CD4-positive, alpha-beta T cell (primary cell): Measurements from ENCODE around the gene CRK. TPM values are rescaled to one million over a fixed set of nuclear protein-coding genes. Genes with fewer than 3 reads are reported as not detected.

Experiments used
- ATAC-seq: fragments of 200-7000 bp; cut with Tn5 transposase; one replicate; pipeline ENCODE4 v1.10.0; 2022; ENCODE audit warnings: mild to moderate bottlenecking; ENCODE audit not compliant: poor library complexity
- CTCF ChIA-PET: fragments of 350-600 bp; sonication (Branson Sonifier 250); formaldehyde crosslinking; loops from one replicate; lab custom pipeline; 2021; ENCODE audit warnings: antibody characterized with exemption, inconsistent platforms; lab: Charles Lee
- POLR2A ChIA-PET: fragments of 350-600 bp; sonication (Branson Sonifier 250); formaldehyde crosslinking; loops from one replicate; lab custom pipeline; 2021; ENCODE audit warnings: antibody characterized with exemption, inconsistent platforms; lab: Charles Lee
- DNase-seq, 14 experiments: peaks; one replicate each; pipeline ENCODE4 v3.0.0-alpha.2; 2013 to 2020; ENCODE audit warnings: mixed read lengths in 2 of 14
- H3K27ac ChIP-seq, 2 donors: one replicate each; pipeline versions ENCODE4 v1.5.1 to v1.7.0; 2013; ENCODE audit warnings: low read length in 2 of 2, low read depth in 1 of 2, mild to moderate bottlenecking in 1 of 2
- H3K27me3 ChIP-seq, 2 experiments: 1 replicate in 1 of 2; 2 replicates in 1 of 2; pipeline versions ENCODE4 v1.6.1 to v1.7.0; 2013; ENCODE audit warnings: low read length in 2 of 2, control low read depth in 1 of 2, mild to moderate bottlenecking in 1 of 2, moderate library complexity in 1 of 2; ENCODE audit not compliant: insufficient read depth in 2 of 2, control insufficient read depth in 1 of 2
- H3K36me3 ChIP-seq: one replicate; pipeline ENCODE4 v1.6.1; 2013; ENCODE audit warnings: low read length, control low read depth; ENCODE audit not compliant: insufficient read depth
- H3K4me1 ChIP-seq: one replicate; pipeline ENCODE4 v1.6.1; 2013; ENCODE audit warnings: low read length, control low read depth; ENCODE audit not compliant: insufficient read depth
- H3K4me3 ChIP-seq: one replicate; pipeline ENCODE4 v1.5.1; 2013; ENCODE audit warnings: mild to moderate bottlenecking, low read length, moderate library complexity
- H3K9me3 ChIP-seq, 2 experiments: 1 replicate in 1 of 2; 2 replicates in 1 of 2; pipeline versions ENCODE4 v1.6.1 to v1.7.0; 2013; ENCODE audit warnings: low read length in 2 of 2, mild to moderate bottlenecking in 2 of 2, control low read depth in 1 of 2, moderate library complexity in 1 of 2; ENCODE audit not compliant: control insufficient read depth in 1 of 2, insufficient read depth in 1 of 2
- H3K27ac Mint-ChIP-seq: one replicate; pipeline ENCODE4 v1.8.0; 2020; ENCODE audit warnings: mixed read lengths
- H3K27me3 Mint-ChIP-seq: one replicate; pipeline ENCODE4 v1.8.0; 2021; ENCODE audit warnings: mixed read lengths
- H3K36me3 Mint-ChIP-seq: one replicate; pipeline ENCODE4 v1.8.0; 2021; ENCODE audit warnings: low read depth, mixed read lengths
- H3K4me1 Mint-ChIP-seq: one replicate; pipeline ENCODE4 v1.8.0; 2021; ENCODE audit warnings: low read depth, mixed read lengths
- H3K4me3 Mint-ChIP-seq: one replicate; pipeline ENCODE4 v1.8.0; 2020; ENCODE audit warnings: mild to moderate bottlenecking, mixed read lengths
- H3K9me3 Mint-ChIP-seq: one replicate; pipeline ENCODE4 v1.8.0; 2020; ENCODE audit warnings: mixed read lengths
- CTCF ChIP-seq: fragments of 200-600 bp; IDR thresholded peaks from one replicate; pipeline ENCODE4 v1.8.0; 2022; ENCODE audit warnings: antibody characterized with exemption, mild to moderate bottlenecking
- intact Hi-C, 2 experiments: fragments of 100-400 bp; cut with DNase I in 1 of 2; cut with micrococcal nuclease in 1 of 2; formaldehyde crosslinking; loops; one replicate each; pipeline versions ENCODE4 v1.15.1 to v1.9.0; 2023 to 2025; cut with DNase I, micrococcal nuclease
- total RNA-seq, 174 experiments: library from RNA in 2 of 174; stranded (reverse) in 2 of 174; gene quantifications; one replicate each; pipeline ENCODE4 v1.2.3 and lab custom pipeline; 2021 to 2026

CRK gene
- total RNA-seq, 2 experiments from 2014 or later = 13.6 to 14.5 TPM

GRCh38 chr17:1492249-1493206 lies 36.5 kb upstream of the CRK start, which contains the start of gene MYO1C:
Gene MYO1C (minus strand): TSS chr17:1492686. CDS start chr17:1492487, 199 bp downstream.
- H3K36me3 Mint-ChIP-seq = peaks cover 35% of the 10 kb centered on the region
- TF ChIP-seq CTCF = no peak
- H3K4me1 Mint-ChIP-seq = peaks cover 34% of the 10 kb centered on the region

GRCh38 chr17:1491443-1492248 lies 35.6 kb upstream of the CRK start:
- no peaks in the 10 kb centered on the region for H3K27me3 ChIP-seq
- peak overlapping the region; percentile 91 for H3K4me3 Mint-ChIP-seq
- H3K9me3 ChIP-seq = no peaks in the 10 kb centered on the region
- ATAC-seq (peak; percentile 14), DNase-seq (peak in 6 of 14 experiments; percentile 38 to 74 (median 58))
- intact Hi-C loops = loop anchor here (2.0 to 5.0 kb wide), 2 partner anchors 23 to 34 kb away; partner anchors contain the start of gene CRK (in 1 of the 2)
- H3K4me1 Mint-ChIP-seq = peaks cover 40% of the 10 kb centered on the region
- peaks cover 20% of the 10 kb centered on the region for H3K36me3 ChIP-seq
- H3K9me3 Mint-ChIP-seq = no peaks in the 10 kb centered on the region
- H3K4me3 ChIP-seq = peak overlapping the region; percentile 67
- H3K27me3 Mint-ChIP-seq = no peaks in the 10 kb centered on the region
- peaks cover 26% of the 10 kb centered on the region for H3K36me3 Mint-ChIP-seq
- ChIA-PET POLR2A (interaction anchor here (1.1 to 4.1 kb wide), 3 partner anchors 24 to 28 kb away, joined by 3 to 33 read pairs (median 5); partner anchors contain the start of gene INPP5K), CTCF (interaction anchor here (1.1 kb wide), 1 partner anchor 24 kb away, joined by 5 read pairs; no protein-coding TSS in a partner anchor)
- peaks cover 61% of the 10 kb centered on the region for H3K4me1 ChIP-seq
- peak overlapping the region in 1 of 2 donors; percentile 66 for H3K27ac ChIP-seq
- no peak for TF ChIP-seq CTCF
- H3K27ac Mint-ChIP-seq = peak overlapping the region; percentile 80

More at GRCh38 chr17:1492249-1493206, 36.5 kb upstream of the CRK start, which contains the start of gene MYO1C:
- Mint-ChIP-seq H3K27me3 (no peaks in the 10 kb centered on the region), H3K4me3 (peak within 1 kb of the TSS; percentile 91), H3K27ac (peak within 1 kb of the TSS; percentile 80), H3K9me3 (no peaks in the 10 kb centered on the region)
- peaks cover 28% of the 10 kb centered on the region for H3K36me3 ChIP-seq
- peak within 1 kb of the TSS; percentile 49 for H3K4me3 ChIP-seq
- no peaks in the 10 kb centered on the region for H3K9me3 ChIP-seq
- DNase-seq = peak in 1 of 14 experiments; percentile 42
- ChIA-PET CTCF (interaction anchor here (1.1 kb wide), 1 partner anchor 23 kb away, joined by 5 read pairs; no protein-coding TSS in a partner anchor), POLR2A (interaction anchor here (1.1 to 4.1 kb wide), 4 partner anchors 24 to 36 kb away, joined by 3 to 33 read pairs (median 6); partner anchors contain the start of genes CRK and INPP5K)
- ATAC-seq = no peak
- H3K27ac ChIP-seq = no peak within 1 kb of the TSS
- H3K4me1 ChIP-seq = peaks cover 52% of the 10 kb centered on the region
- intact Hi-C loops = loop anchor here (2.0 to 5.0 kb wide), 2 partner anchors 22 to 35 kb away; partner anchors contain the start of gene CRK (in 1 of the 2)
- H3K27me3 ChIP-seq = no peaks in the 10 kb centered on the region
